ENCODE results near the gene AKT1S1.

DNA sequence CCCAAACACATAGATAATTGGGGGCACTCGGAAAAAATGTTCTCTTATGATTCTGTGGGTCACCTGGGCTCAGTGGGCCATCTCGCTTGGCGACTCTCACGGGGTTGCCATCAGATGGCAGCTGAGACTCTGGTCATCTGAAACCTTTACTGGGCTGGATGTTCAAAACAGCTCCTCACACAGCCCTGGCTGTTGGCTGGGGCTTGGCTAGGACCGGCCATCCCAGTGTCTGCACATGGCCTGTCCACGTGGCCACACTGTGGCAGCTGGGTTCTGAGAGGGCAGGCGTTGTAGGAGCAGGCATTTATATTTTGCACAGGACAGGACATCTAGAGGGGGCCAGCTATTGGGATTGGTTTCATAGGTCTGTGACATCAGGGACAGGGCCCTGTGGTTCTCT is 43.6 kb downstream of the AKT1S1 start:
- TF ChIP-seq, protein P1, sequence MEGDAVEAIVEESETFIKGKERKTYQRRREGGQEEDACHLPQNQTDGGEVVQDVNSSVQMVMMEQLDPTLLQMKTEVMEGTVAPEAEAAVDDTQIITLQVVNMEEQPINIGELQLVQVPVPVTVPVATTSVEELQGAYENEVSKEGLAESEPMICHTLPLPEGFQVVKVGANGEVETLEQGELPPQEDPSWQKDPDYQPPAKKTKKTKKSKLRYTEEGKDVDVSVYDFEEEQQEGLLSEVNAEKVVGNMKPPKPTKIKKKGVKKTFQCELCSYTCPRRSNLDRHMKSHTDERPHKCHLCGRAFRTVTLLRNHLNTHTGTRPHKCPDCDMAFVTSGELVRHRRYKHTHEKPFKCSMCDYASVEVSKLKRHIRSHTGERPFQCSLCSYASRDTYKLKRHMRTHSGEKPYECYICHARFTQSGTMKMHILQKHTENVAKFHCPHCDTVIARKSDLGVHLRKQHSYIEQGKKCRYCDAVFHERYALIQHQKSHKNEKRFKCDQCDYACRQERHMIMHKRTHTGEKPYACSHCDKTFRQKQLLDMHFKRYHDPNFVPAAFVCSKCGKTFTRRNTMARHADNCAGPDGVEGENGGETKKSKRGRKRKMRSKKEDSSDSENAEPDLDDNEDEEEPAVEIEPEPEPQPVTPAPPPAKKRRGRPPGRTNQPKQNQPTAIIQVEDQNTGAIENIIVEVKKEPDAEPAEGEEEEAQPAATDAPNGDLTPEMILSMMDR (IDR thresholded peaks at IDR 0.05; ENCODE audit: poor library complexity) = no peak
- TF ChIP-seq EZH2 (IDR thresholded peaks at IDR 0.05; ENCODE audit: borderline replicate concordance) (no peak), EZH2phosphoT487 (IDR thresholded peaks at IDR 0.05; ENCODE audit: low read depth, severe bottlenecking, unreplicated experiment) (no peak)
